Spinal cord (tissue), 10 donors: ENCODE results near the gene ACTL7B. TPM values are rescaled to one million over a fixed set of nuclear protein-coding genes. Genes with fewer than 3 reads are reported as not detected.
A peak's percentile ranks its signal among the peaks of the same experiment; 100 is the strongest.
"Not testable (repeated sequence)": the region's sequence is repeated elsewhere in the genome, so short reads cannot be mapped to it uniquely, and the experiment has no call there.

Source experiments
- DNase-seq, 6 donors: peaks; one replicate each; pipeline versions ENCODE4 v3.0.0 to v3.0.0-alpha.2; 2013 to 2015; ENCODE audit warnings: low spot score in 6 of 6, low read depth in 4 of 6
- H3K27ac ChIP-seq: one replicate; pipeline ENCODE4 v1.5.1; 2013; ENCODE audit warnings: low read depth, low read length, control low read depth
- H3K27me3 ChIP-seq: one replicate; pipeline ENCODE4 v1.6.1; 2013; ENCODE audit warnings: low read length; ENCODE audit not compliant: control insufficient read depth, insufficient read depth
- H3K36me3 ChIP-seq: one replicate; pipeline ENCODE4 v1.6.1; 2013; ENCODE audit warnings: low read length; ENCODE audit not compliant: control insufficient read depth, insufficient read depth
- H3K4me1 ChIP-seq: one replicate; pipeline ENCODE4 v1.6.1; 2013; ENCODE audit warnings: low read length; ENCODE audit not compliant: control insufficient read depth, insufficient read depth
- H3K4me3 ChIP-seq: one replicate; pipeline ENCODE4 v1.5.1; 2013; ENCODE audit warnings: low read depth, low read length, control low read depth
- H3K9me3 ChIP-seq: one replicate; pipeline ENCODE4 v1.6.1; 2013; ENCODE audit warnings: low read length; ENCODE audit not compliant: control insufficient read depth, insufficient read depth
- WGBS: methylation state at CpG from one replicate; pipeline ENCODE4 v1.1.5; 2013; ENCODE audit warnings: missing lambda C conversion rate; ENCODE audit not compliant: insufficient coverage; 5-methylcytosine and 5-hydroxymethylcytosine counted together
- polyA plus RNA-seq, 2 donors: library from polyadenylated mRNA; unstranded; fragments of 120-200 nt; gene quantifications; one replicate each; pipeline ENCODE4 v1.2.1, GENCODE V29; 2013; ENCODE audit not compliant: insufficient read length in 2 of 2
- total RNA-seq, 2 donors: library from RNA; depleted of rRNA in 1 of 2; stranded (reverse); fragments of 120-200 nt in 1 of 2; fragments of >200 nt in 1 of 2; gene quantifications; one replicate each; pipeline versions ENCODE4 v1.2.3 to v1.2.4, GENCODE V29; 2013 to 2014
- donor health status: healthy.

Gene ACTL7B
- total and polyA plus RNA-seq, 4 donors: not detected

DNA sequence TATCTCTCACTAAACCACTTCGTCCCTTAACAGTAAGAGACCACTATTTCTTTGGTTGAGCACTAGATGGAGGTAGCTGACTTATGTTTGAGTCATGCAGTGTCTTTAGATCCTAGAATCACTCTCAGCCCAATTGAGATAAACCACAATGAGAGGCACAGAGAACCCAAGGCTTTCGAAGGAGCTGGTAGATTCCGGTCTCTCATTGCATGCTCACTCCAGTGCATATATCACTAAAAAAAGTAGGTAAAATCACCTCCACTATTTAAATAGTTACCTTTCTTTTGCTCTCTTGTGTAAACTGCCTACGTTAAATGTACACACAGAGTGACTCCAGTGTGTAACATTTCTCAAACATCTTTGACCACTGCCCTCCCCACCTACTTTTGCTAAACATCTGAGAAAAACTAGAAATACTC lies 33.9 kb upstream of the ACTL7B start:
- Histone ChIP-seq H3K9me3 (peaks cover 1% of the 10 kb centered on the region), H3K27ac (no peak overlapping the region), H3K36me3 (peaks cover 32% of the 10 kb centered on the region), H3K4me3 (no peak overlapping the region), H3K27me3 (no peaks in the 10 kb centered on the region), H3K4me1 (no peaks in the 10 kb centered on the region)
- 93% methylated on average over 3 of the region's 4 CpGs for WGBS
- DNase-seq: peak in 2 of 6 donors; percentile 49 to 60

DNA sequence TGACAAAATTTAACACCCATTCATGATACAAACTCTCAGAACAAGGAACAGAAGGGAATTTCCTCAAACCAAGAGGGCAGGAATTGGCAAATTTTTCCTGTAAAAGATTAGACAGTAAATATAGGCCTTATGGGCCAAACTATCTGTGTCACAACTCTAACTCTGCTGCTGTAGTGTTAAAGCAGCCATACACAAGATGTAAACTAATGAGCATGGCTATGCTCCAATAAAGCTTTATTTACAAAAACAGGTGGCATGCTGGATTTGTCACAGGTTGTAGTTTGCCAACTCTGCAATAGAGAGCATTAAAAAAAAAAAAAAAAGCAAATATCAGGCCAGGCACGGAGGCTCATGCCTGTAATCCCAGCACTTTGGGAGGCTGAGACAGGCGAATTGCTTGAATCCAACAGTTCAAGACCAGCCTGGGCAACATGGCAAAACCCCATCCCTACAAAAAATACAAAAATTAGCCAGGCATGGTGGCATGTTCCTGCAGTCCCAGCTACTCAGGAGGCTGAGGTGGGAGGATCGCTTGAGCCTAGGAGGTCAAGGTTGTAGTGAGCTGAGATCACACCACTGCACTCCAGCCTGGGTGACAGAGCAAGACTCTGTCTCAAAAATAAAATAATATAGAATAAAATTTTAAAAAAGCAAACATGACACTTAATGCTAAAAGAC lies 30.9 kb upstream of the ACTL7B start:
- 75% methylated on average over 2 of the region's 3 CpGs for WGBS

DNA sequence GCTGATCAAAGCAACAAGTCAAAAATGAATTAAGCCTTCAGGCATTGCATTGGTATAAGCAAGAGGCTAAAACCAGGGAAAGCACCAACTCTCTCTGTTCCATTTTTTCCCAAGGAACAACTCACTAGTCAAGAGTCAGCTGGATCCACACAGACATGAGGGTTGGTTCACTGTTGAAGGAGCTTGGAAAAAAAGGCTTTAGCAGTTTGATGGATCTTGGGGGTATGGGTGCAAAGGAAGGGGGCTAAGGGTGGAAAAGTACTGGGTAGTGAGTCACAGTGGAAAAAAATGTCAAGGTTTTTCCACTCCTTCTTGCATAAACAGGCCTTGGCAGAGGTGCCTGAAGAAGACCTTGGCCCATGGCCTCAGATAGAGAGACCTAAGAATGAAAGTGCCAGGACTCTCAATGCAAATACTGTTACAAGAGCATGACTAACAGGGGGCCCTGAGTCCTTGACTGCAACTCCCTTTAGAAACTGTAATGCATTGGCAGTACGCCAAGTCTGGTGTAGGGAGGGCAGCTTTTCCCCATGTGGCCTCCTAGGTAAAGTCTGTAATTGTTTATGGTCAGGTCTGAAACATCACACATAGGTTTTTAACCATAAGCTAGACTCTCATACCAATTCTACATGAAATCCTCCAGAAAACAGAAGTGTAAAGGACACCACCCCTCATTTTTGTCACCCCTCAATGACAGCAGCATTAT lies 30.0 kb upstream of the ACTL7B start:
- peaks cover 20% of the 10 kb centered on the region for H3K36me3 ChIP-seq
- peak in 2 of 6 donors; percentile 5 to 26 for DNase-seq
- no CpG with 5 or more reads among the region's 1 CpG for WGBS

More for the DNA sequence above, 30.9 kb upstream of the ACTL7B start:
- not testable (repeated sequence) for H3K4me1 ChIP-seq, H3K27ac ChIP-seq, H3K4me3 ChIP-seq, H3K27me3 ChIP-seq, H3K9me3 ChIP-seq
- peak in 1 of 6 donors; percentile 71 for DNase-seq
- peaks cover 27% of the 10 kb centered on the region for H3K36me3 ChIP-seq

DNA sequence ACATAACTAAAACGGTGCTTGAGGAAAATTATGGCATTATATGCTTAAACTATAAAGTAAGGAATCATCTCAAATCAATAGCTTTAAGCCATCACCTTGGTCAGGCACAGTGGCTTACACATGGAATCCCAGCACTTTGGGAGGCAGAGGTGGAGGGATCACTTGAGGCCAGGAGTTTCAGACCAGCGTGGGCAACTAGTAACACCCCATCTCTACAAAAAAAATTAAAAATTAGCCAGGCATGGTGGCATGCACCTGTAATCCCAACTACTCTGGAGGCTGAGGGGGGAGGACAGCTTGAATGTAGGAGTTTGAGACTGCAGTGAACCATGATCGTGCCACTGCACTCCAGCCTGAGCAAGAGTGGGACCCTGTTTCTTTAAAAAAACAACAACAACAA lies 28.9 kb upstream of the ACTL7B start:
- Histone ChIP-seq H3K4me1 (no peaks in the 10 kb centered on the region), H3K27me3 (no peaks in the 10 kb centered on the region), H3K36me3 (peaks cover 23% of the 10 kb centered on the region), H3K9me3 (peaks cover 1% of the 10 kb centered on the region), H3K4me3 (no peak overlapping the region), H3K27ac (no peak overlapping the region)
- WGBS: no CpG with 5 or more reads among the region's 3 CpGs
- no peak for DNase-seq

More for the DNA sequence above, 30.0 kb upstream of the ACTL7B start:
- Histone ChIP-seq H3K27me3 (no peaks in the 10 kb centered on the region), H3K4me3 (no peak overlapping the region), H3K9me3 (peaks cover 1% of the 10 kb centered on the region), H3K27ac (no peak overlapping the region), H3K4me1 (no peaks in the 10 kb centered on the region)

DNA sequence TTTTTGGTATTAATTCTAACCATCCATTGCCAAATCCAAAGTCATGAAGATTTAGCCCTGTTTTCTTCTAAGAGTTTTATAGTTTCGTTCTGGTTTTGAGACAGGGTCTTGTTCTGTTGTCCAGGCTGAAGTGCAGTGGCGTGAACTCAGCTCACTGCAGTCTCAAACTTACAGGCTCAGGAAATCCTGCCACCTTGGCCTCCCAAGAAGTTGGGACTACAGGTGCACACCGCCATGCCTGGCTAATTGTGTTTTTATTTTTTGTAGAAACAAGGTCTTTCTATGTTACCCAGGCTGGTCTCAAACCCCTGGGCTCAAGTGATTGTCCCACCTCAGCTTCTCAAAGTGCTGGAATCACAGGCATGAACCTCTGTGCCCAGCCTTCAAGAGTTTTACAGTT lies 27.3 kb upstream of the ACTL7B start:
- Histone ChIP-seq H3K27me3 (no peaks in the 10 kb centered on the region), H3K4me3 (no peak overlapping the region), H3K27ac (no peak overlapping the region), H3K9me3 (peaks cover 1% of the 10 kb centered on the region), H3K4me1 (no peaks in the 10 kb centered on the region), H3K36me3 (peaks cover 30% of the 10 kb centered on the region)
- WGBS: 100% methylated on average over 2 of the region's 3 CpGs
- no peak for DNase-seq

DNA sequence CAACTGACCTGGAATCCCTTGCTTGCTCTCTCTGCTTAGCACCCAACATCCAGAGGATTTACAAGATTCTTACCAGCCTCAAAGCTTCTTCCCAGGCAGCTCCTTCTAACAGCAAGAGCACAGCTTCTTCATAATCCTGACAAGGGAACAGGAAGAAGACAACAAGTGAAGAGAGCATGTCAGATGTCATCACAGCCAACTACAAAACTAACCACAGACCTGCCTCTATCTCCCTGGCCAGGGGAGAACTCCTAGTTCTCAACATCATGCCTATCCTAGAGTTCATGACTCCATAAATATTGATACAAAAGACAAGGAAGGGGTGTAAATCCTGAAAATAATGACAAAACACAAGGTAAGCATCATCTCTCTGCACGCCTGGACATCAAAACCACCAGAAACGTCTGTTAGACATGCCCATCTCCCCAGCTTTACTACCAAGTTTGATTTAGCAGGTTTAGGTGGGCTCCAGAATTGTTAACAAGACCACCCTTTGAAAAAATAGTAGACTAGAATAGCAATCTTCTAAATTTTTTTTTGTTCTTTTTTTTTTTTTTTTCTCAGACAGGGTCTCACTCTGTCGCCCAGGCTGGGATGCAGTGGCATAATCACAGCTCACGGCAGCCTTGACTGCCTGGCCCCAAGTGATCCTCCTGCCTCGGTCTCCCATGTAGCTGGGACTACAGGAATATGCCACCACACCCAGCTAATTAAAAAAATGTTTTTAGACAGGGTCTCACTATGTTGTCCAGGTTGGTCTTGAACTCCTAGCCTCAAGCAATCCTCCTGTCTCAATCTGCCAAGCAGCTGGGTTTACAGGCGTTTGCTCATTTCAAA lies 26.5 kb upstream of the ACTL7B start:
- Histone ChIP-seq H3K36me3 (peaks cover 31% of the 10 kb centered on the region), H3K4me1 (no peaks in the 10 kb centered on the region), H3K27ac (no peak overlapping the region), H3K9me3 (peaks cover 1% of the 10 kb centered on the region), H3K4me3 (no peak overlapping the region), H3K27me3 (no peaks in the 10 kb centered on the region)
- no peak for DNase-seq
- 97% methylated on average over 3 of the region's 6 CpGs for WGBS

DNA sequence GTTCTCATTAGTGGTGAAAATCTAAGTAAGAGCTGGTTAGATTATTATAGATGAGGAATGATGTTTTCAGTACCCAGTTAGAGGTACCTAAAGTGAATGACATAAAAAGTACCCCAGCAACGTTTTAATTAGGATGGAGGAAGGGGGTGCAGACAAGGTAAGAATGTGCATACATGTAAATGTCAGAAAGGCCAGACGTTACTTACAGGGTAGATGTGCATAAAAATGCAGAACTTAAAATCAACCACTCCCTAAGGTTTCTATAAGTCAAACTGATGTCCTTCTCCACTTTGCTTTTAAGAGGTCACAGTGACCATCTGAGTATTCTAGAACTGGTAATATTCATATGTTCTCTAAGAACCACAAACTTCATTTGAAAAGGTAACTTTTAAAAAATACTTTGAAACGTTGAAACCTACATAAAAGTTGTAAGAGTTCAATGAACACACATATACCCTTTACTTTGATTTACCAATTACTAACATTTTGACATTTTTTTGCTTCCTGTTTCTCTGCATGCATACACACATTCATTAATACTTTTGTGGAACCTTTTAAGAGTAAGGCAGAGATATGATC lies 25.0 kb upstream of the ACTL7B start:
- peaks cover 1% of the 10 kb centered on the region for H3K9me3 ChIP-seq
- H3K27ac ChIP-seq: no peak overlapping the region
- no CpG with 5 or more reads among the region's 3 CpGs for WGBS
- no peaks in the 10 kb centered on the region for H3K4me1 ChIP-seq
- H3K36me3 ChIP-seq: peaks cover 37% of the 10 kb centered on the region
- DNase-seq: no peak
- H3K27me3 ChIP-seq: no peaks in the 10 kb centered on the region
- no peak overlapping the region for H3K4me3 ChIP-seq

DNA sequence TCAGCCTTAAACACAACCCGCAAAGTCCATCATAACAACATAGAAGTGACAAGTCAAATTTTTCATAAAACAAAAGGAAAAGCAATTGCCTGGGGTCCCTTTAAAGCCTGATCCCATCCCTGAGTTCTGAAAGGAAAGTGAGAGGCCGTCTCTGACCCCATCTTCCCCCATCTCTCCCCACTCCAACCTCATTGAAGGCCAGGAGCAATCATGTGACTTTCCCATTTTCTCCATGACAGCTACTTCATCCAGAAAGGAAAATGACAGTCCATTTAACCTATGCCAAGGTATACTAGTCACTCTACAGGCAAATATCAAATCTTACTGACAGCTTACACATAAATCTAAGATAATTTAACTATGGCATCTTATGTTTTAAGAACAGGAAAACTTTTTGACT lies 21.7 kb upstream of the ACTL7B start:
- 100% methylated on average over 2 of the region's 2 CpGs for WGBS
- Histone ChIP-seq H3K4me3 (no peak overlapping the region), H3K27ac (no peak overlapping the region), H3K9me3 (no peaks in the 10 kb centered on the region), H3K4me1 (no peaks in the 10 kb centered on the region), H3K36me3 (peaks cover 44% of the 10 kb centered on the region), H3K27me3 (no peaks in the 10 kb centered on the region)
- DNase-seq: no peak

DNA sequence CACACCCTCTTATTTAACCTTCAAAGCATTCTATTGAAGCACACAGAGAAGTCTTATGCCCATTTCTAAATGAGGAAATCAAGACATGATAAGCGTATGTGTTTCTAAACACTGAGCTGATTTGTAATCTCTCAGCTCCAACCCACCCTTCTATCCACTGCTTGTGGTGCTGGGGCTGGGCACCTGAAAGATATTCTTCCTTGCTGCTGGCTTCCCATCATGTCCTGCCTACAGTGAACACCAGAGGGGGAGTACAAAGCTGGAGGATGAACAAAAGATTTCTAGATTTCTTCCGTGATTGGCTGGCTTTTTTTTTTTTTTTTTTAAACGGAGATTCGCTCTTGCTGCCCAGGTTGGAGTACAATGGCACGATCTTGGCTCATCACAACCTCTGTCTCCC lies 20.6 kb upstream of the ACTL7B start:
- Histone ChIP-seq H3K4me3 (no peak overlapping the region), H3K27me3 (no peaks in the 10 kb centered on the region)
- WGBS: 100% methylated on average over 1 of the region's 5 CpGs

More for the DNA sequence above, 20.6 kb upstream of the ACTL7B start:
- Histone ChIP-seq H3K9me3 (no peaks in the 10 kb centered on the region), H3K36me3 (peaks cover 43% of the 10 kb centered on the region), H3K4me1 (no peaks in the 10 kb centered on the region), H3K27ac (no peak overlapping the region)
- DNase-seq: no peak
